ENCODE results near the gene PLEKHG5. TPM values are rescaled to one million over a fixed set of nuclear protein-coding genes. Genes with fewer than 3 reads are reported as not detected.

PLEKHG5 gene
- total RNA-seq, 4 donors from 2014 or later = 5.8 to 18.1 (median 12.0) TPM

- Histone ChIP-seq H3K4me3 (peak within 1 kb of the TSS; percentile 20 to 41 (median 30)), H3K4me1 (peaks cover 32 to 41% (median 37%) of the 10 kb centered on the region in 4 donors), H3K36me3 (no peaks in the 10 kb centered on the region), H3K9me3 (no peaks in the 10 kb centered on the region), H3K27ac (replicated peaks in 1 of 4) (no peak within 1 kb of the TSS), H3K27me3 (peaks cover under 1 to 100% (median 60%) of the 10 kb centered on the region in 4 donors)
- WGBS = 19% methylated on average over 3 of the region's 99 CpGs
- DNase-seq (ENCODE audit: extremely low spot score) = no peak
- TF ChIP-seq EP300 (IDR thresholded peaks at IDR 0.05) (no peak), POLR2AphosphoS5 (IDR thresholded peaks at IDR 0.05) (no peak), POLR2A (IDR thresholded peaks at IDR 0.05; ENCODE audit: low read depth) (no peak), CTCF (IDR thresholded peaks at IDR 0.05) (no peak)
- intact Hi-C loops (cut with DNase I) = no loop called here
These were observed 66.6 kb downstream of the PLEKHG5 start, which contains the start of gene ESPN for GRCh38 chr1:6424619-6425593. TSS of gene ESPN (plus strand) at chr1:6424776. CDS start at chr1:6424956, 180 bp downstream.

- no peak for DNase-seq (ENCODE audit: extremely low spot score)
- Histone ChIP-seq H3K4me3 (peak overlapping the region; percentile 20 to 41 (median 30)), H3K27me3 (peaks cover 7 to 100% (median 68%) of the 10 kb centered on the region in 4 donors), H3K4me1 (peaks cover 40 to 49% (median 45%) of the 10 kb centered on the region in 4 donors), H3K9me3 (no peaks in the 10 kb centered on the region), H3K36me3 (no peaks in the 10 kb centered on the region), H3K27ac (replicated peaks in 1 of 4) (no peak overlapping the region)
- intact Hi-C loops (cut with DNase I) = no loop called here
- WGBS = no CpG with 5 or more reads among the region's 35 CpGs
- TF ChIP-seq CTCF (IDR thresholded peaks at IDR 0.05) (no peak), POLR2A (IDR thresholded peaks at IDR 0.05; ENCODE audit: low read depth) (no peak), POLR2AphosphoS5 (IDR thresholded peaks at IDR 0.05) (no peak), EP300 (IDR thresholded peaks at IDR 0.05) (no peak)
These were observed 67.4 kb downstream of the PLEKHG5 start for GRCh38 chr1:6424000-6424565.

GRCh38 chr1:6423321-6423999 lies 68.0 kb downstream of the PLEKHG5 start:
- no peak for DNase-seq (ENCODE audit: extremely low spot score)
- intact Hi-C loops (cut with DNase I) = no loop called here
- Histone ChIP-seq H3K4me3 (no peak overlapping the region), H3K27ac (replicated peaks in 1 of 4) (no peak overlapping the region), H3K4me1 (peaks cover 45 to 55% (median 52%) of the 10 kb centered on the region in 4 donors), H3K36me3 (no peaks in the 10 kb centered on the region), H3K9me3 (no peaks in the 10 kb centered on the region), H3K27me3 (peaks cover 7 to 100% (median 73%) of the 10 kb centered on the region in 4 donors)
- WGBS = 12% methylated on average over 17 of the region's 24 CpGs
- TF ChIP-seq EP300 (IDR thresholded peaks at IDR 0.05) = no peak
- TF ChIP-seq POLR2A (IDR thresholded peaks at IDR 0.05; ENCODE audit: low read depth) = no peak
- TF ChIP-seq POLR2AphosphoS5 (IDR thresholded peaks at IDR 0.05) = no peak
- peak in 2 of 3 experiments; percentile 27 to 45 for TF ChIP-seq CTCF (IDR thresholded peaks at IDR 0.05)

- DNase-seq (ENCODE audit: extremely low spot score) = no peak
- H3K9me3 ChIP-seq = no peaks in the 10 kb centered on the region
- 54% methylated on average over 4 of the region's 4 CpGs for WGBS
- H3K27ac ChIP-seq (replicated peaks in 1 of 4) = no peak overlapping the region
- peaks cover 46 to 58% (median 52%) of the 10 kb centered on the region in 4 donors for H3K4me1 ChIP-seq
- H3K36me3 ChIP-seq = no peaks in the 10 kb centered on the region
- intact Hi-C loops (cut with DNase I) = no loop called here
- TF ChIP-seq POLR2A (IDR thresholded peaks at IDR 0.05; ENCODE audit: low read depth) (no peak), POLR2AphosphoS5 (IDR thresholded peaks at IDR 0.05) (no peak), EP300 (IDR thresholded peaks at IDR 0.05) (no peak), CTCF (IDR thresholded peaks at IDR 0.05) (no peak)
- H3K27me3 ChIP-seq = peaks cover 7 to 100% (median 69%) of the 10 kb centered on the region in 4 donors
- H3K4me3 ChIP-seq = no peak overlapping the region
These were observed 70.2 kb downstream of the PLEKHG5 start for GRCh38 chr1:6421266-6421665.
